GM23338 (cell line): Measurements from ENCODE around the gene SIL1.

Experiments
- CREB1 ChIP-seq: fragments of 250-450 bp; sonication (Bioruptor Pico); IDR thresholded peaks from 2 replicates; pipeline ENCODE4 v1.5.0; 2020; ENCODE audit warnings: low read depth, mild to moderate bottlenecking, moderate library complexity
- EZH2 ChIP-seq: fragments of 200-600 bp; sonication (generic); IDR thresholded peaks from one replicate; pipeline ENCODE4 v1.8.0; 2017; ENCODE audit warnings: antibody characterized with exemption, mild to moderate bottlenecking, low read depth; ENCODE audit not compliant: unreplicated experiment
- TF ChIP-seq, protein P1 (sequence below), 2 experiments: fragments of 200-600 bp in 1 of 2; sonication (generic) in 1 of 2; conservative IDR thresholded peaks; 2 replicates each; pipeline versions ENCODE4 v1.5.1 to v1.6.1; 2016 to 2017; ENCODE audit warnings: antibody characterized with exemption in 2 of 2, low read depth in 2 of 2, mild to moderate bottlenecking in 2 of 2, moderate library complexity in 1 of 2

DNA sequence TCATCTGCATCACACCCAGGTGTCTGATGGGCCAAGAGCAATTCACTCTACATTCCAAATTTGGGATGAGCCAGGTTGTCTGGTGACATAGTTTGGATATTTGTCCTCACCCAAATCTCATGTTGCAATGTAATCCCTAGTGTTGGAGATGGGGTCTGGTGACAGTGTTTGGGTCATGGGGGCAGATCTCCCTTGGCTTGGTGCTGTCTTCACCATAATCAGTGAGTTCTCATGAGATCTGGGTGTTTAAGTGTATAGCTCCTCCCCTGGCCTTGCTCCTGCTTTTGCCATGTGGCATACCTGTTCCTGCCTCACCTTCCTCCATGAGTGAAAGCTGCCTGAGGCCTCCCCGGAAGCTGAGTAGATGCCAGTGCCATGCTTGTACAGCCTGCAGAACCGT is 7.4 kb upstream of the SIL1 start:
- TF ChIP-seq, protein P1, sequence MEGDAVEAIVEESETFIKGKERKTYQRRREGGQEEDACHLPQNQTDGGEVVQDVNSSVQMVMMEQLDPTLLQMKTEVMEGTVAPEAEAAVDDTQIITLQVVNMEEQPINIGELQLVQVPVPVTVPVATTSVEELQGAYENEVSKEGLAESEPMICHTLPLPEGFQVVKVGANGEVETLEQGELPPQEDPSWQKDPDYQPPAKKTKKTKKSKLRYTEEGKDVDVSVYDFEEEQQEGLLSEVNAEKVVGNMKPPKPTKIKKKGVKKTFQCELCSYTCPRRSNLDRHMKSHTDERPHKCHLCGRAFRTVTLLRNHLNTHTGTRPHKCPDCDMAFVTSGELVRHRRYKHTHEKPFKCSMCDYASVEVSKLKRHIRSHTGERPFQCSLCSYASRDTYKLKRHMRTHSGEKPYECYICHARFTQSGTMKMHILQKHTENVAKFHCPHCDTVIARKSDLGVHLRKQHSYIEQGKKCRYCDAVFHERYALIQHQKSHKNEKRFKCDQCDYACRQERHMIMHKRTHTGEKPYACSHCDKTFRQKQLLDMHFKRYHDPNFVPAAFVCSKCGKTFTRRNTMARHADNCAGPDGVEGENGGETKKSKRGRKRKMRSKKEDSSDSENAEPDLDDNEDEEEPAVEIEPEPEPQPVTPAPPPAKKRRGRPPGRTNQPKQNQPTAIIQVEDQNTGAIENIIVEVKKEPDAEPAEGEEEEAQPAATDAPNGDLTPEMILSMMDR (conservative IDR thresholded peaks at IDR 0.05; ENCODE audit: low read depth in 2 of 2) = no peak
- TF ChIP-seq EZH2 (no peak), CREB1 (no peak)
